ENCODE measurements around the gene ADSS1.

The ADSS1 gene

GRCh38 chr14:104723651-104724406 is at the start of gene ADSS1:
ADSS1 (plus strand) TSS chr14:104724229; CDS start chr14:104724271, 42 bp downstream.
- TF ChIP-seq CTCF (IDR thresholded peaks at IDR 0.05; ENCODE audit: low read depth, low read length): peak; percentile 43
- DNase-seq (ENCODE audit: low read depth in 2 of 2): peak; percentile 32 to 56
- H3K4me3 ChIP-seq (replicated peaks in 1 of 2; ENCODE audit: low read depth in 2 of 2, low read length in 2 of 2): peak within 1 kb of the TSS; percentile 48 to 50

- DNase-seq (ENCODE audit: low read depth in 2 of 2): no peak
- H3K4me3 ChIP-seq (replicated peaks in 1 of 2; ENCODE audit: low read depth in 2 of 2, low read length in 2 of 2): no peak overlapping the region
- TF ChIP-seq CTCF (IDR thresholded peaks at IDR 0.05; ENCODE audit: low read depth, low read length): no peak
Measured at GRCh38 chr14:104675447-104675846, 48.6 kb upstream of the ADSS1 start.

GRCh38 chr14:104676130-104676693 is 47.8 kb upstream of the ADSS1 start:
- no peak for TF ChIP-seq CTCF (IDR thresholded peaks at IDR 0.05; ENCODE audit: low read depth, low read length)
- no peak overlapping the region for H3K4me3 ChIP-seq (replicated peaks in 1 of 2; ENCODE audit: low read depth in 2 of 2, low read length in 2 of 2)
- no peak for DNase-seq (ENCODE audit: low read depth in 2 of 2)

GRCh38 chr14:104676694-104677511 is 47.1 kb upstream of the ADSS1 start:
- TF ChIP-seq CTCF (IDR thresholded peaks at IDR 0.05; ENCODE audit: low read depth, low read length): no peak
- H3K4me3 ChIP-seq (replicated peaks in 1 of 2; ENCODE audit: low read depth in 2 of 2, low read length in 2 of 2): peak overlapping the region; percentile 43 to 51
- no peak for DNase-seq (ENCODE audit: low read depth in 2 of 2)

- no peak for TF ChIP-seq CTCF (IDR thresholded peaks at IDR 0.05; ENCODE audit: low read depth, low read length)
- peak; percentile 80 to 83 for DNase-seq (ENCODE audit: low read depth in 2 of 2)
- peak overlapping the region; percentile 43 to 51 for H3K4me3 ChIP-seq (replicated peaks in 1 of 2; ENCODE audit: low read depth in 2 of 2, low read length in 2 of 2)
Measured at GRCh38 chr14:104677512-104678332, 46.3 kb upstream of the ADSS1 start.

- peak overlapping the region; percentile 43 to 51 for H3K4me3 ChIP-seq (replicated peaks in 1 of 2; ENCODE audit: low read depth in 2 of 2, low read length in 2 of 2)
- peak; percentile 39 to 42 for DNase-seq (ENCODE audit: low read depth in 2 of 2)
- TF ChIP-seq CTCF (IDR thresholded peaks at IDR 0.05; ENCODE audit: low read depth, low read length): no peak
Measured at GRCh38 chr14:104678346-104678745, 45.7 kb upstream of the ADSS1 start.
